Embryonic facial prominence (tissue), 1 donor: ENCODE data around the gene SLC5A3.

ENCODE experiments used
- DNase-seq: peaks from one replicate; pipeline ENCODE4 v3.0.0-alpha.2; 2016; ENCODE audit errors: extremely low spot score

Gene SLC5A3

GRCh38 chr21:34073032-34073748 lies at the start of gene SLC5A3, which contains the start of gene MRPS6:
Gene SLC5A3, plus strand, starts transcription at chr21:34073578. Its CDS starts 21,621 bp downstream, at chr21:34095199.
Gene MRPS6, plus strand, starts transcription at chr21:34073578. Its CDS starts 123 bp downstream, at chr21:34073701.
- DNase-seq, result peak; percentile 65

- no peak for DNase-seq
Measured at GRCh38 chr21:34023691-34024373, 49.5 kb upstream of the SLC5A3 start.

- DNase-seq, result no peak
Measured at GRCh38 chr21:34024374-34024693, 49.0 kb upstream of the SLC5A3 start.

GRCh38 chr21:34027721-34028461 lies 45.5 kb upstream of the SLC5A3 start:
- no peak for DNase-seq

- peak; percentile 34 for DNase-seq
Measured at GRCh38 chr21:34029743-34030528, 43.4 kb upstream of the SLC5A3 start.

GRCh38 chr21:34031835-34032370 lies 41.5 kb upstream of the SLC5A3 start:
- DNase-seq, result no peak

GRCh38 chr21:34034369-34035014 lies 38.9 kb upstream of the SLC5A3 start:
- DNase-seq, result no peak

GRCh38 chr21:34035619-34036354 lies 37.6 kb upstream of the SLC5A3 start:
- no peak for DNase-seq

- no peak for DNase-seq
Measured at GRCh38 chr21:34037009-34037795, 36.2 kb upstream of the SLC5A3 start.

GRCh38 chr21:34039678-34040382 lies 33.5 kb upstream of the SLC5A3 start:
- no peak for DNase-seq

GRCh38 chr21:34042735-34043134 lies 30.6 kb upstream of the SLC5A3 start:
- DNase-seq, result no peak

GRCh38 chr21:34043333-34043732 lies 30.0 kb upstream of the SLC5A3 start:
- no peak for DNase-seq

GRCh38 chr21:34046917-34047316 lies 26.5 kb upstream of the SLC5A3 start:
- DNase-seq, result no peak

- no peak for DNase-seq
Measured at GRCh38 chr21:34047835-34048234, 25.5 kb upstream of the SLC5A3 start.

- DNase-seq, result no peak
Measured at GRCh38 chr21:34052171-34052570, 21.2 kb upstream of the SLC5A3 start.

- DNase-seq, result no peak
Measured at GRCh38 chr21:34054259-34054658, 19.1 kb upstream of the SLC5A3 start.

GRCh38 chr21:34055615-34056014 lies 17.8 kb upstream of the SLC5A3 start:
- no peak for DNase-seq

GRCh38 chr21:34061983-34062382 lies 11.4 kb upstream of the SLC5A3 start:
- DNase-seq, result no peak

- no peak for DNase-seq
Measured at GRCh38 chr21:34065027-34065426, 8.4 kb upstream of the SLC5A3 start.
